ENCODE data around the gene RBM25. TPM values are rescaled to one million over a fixed set of nuclear protein-coding genes. Genes with fewer than 3 reads are reported as not detected.

The RBM25 gene
- total and polyA plus RNA-seq, 10 of the 15 experiments (the other 5 are each of a cell fraction or from before 2014, with no cell fraction given), result 43.4 to 125 (median 74.1) TPM

GRCh38 chr14:73116079-73116665, 57.8 kb downstream of the RBM25 start:
- intact Hi-C loops (cut with micrococcal nuclease; ENCODE audit: unreplicated experiment), result no loop called here
- no peak overlapping the region for H3K27ac ChIP-seq (ENCODE audit: control insufficient read depth, insufficient read depth)
- SMC1A ChIA-PET (ENCODE audit: uncharacterized antibody, unreplicated experiment), result interaction anchor here (0.7 to 1.3 kb wide), 3 partner anchors 10 to 58 kb away, joined by 3 read pairs; partner anchors contain the start of genes PSEN1 and RBM25
- H3K4me2 ChIP-seq (ENCODE audit: control insufficient read depth, insufficient read depth), result no peak overlapping the region
- RAD21 ChIA-PET (ENCODE audit: unreplicated experiment), result no interaction called here
- FAIRE-seq (no peak), DNase-seq (ENCODE audit: low read depth, low spot score) (no peak), ATAC-seq (no peak)
- peaks cover 9 to 39% of the 10 kb centered on the region in 2 experiments for H3K36me3 ChIP-seq (ENCODE audit: control insufficient read depth in 2 of 2, insufficient read depth in 2 of 2, low read length in 1 of 2)
- in situ Hi-C loops (cut with MboI), result no loop called here
- H3K9me3 ChIP-seq (replicated peaks; ENCODE audit: control insufficient read depth, insufficient read depth, low read length), result no peaks in the 10 kb centered on the region
- no peak overlapping the region for H3K9ac ChIP-seq (ENCODE audit: control insufficient read depth, insufficient read depth, low read length)
- 87% methylated on average over 6 of the region's 6 CpGs for WGBS (ENCODE audit: insufficient coverage, insufficient replicate concordance, low lambda C conversion rate, missing lambda C conversion rate)
- H3K4me1 ChIP-seq (ENCODE audit: control insufficient read depth, insufficient read depth, low read length), result no peaks in the 10 kb centered on the region
- TF ChIP-seq IRF3 (IDR thresholded peaks at IDR 0.05), result no peak
- BruUV-seq (replicated peaks), result no TSS peak
- H4K20me1 ChIP-seq (ENCODE audit: control insufficient read depth, insufficient read depth), result no peaks in the 10 kb centered on the region
- no peaks in the 10 kb centered on the region for H3K27me3 ChIP-seq (replicated peaks in 1 of 2; ENCODE audit: control insufficient read depth in 2 of 2, insufficient read depth in 2 of 2, low read length in 1 of 2)
- POLR2A ChIA-PET, result no interaction called here
- no peak overlapping the region for H2AFZ ChIP-seq (ENCODE audit: control insufficient read depth, low read depth, low read length)
- H3K4me3 ChIP-seq, result no peak overlapping the region
- H3K79me2 ChIP-seq (ENCODE audit: control insufficient read depth, insufficient read depth, low read length), result no peaks in the 10 kb centered on the region; the same call in 1 of the 2 replicates
- CTCF ChIA-PET, result no interaction called here

GRCh38 chr14:73124180-73124894, 66.0 kb downstream of the RBM25 start:
- intact Hi-C loops (cut with micrococcal nuclease; ENCODE audit: unreplicated experiment), result no loop called here
- no peak overlapping the region for H3K27ac ChIP-seq (ENCODE audit: control insufficient read depth, insufficient read depth)
- in situ Hi-C loops (cut with MboI), result no loop called here
- DNase-seq (ENCODE audit: low read depth, low spot score) (no peak), FAIRE-seq (no peak), ATAC-seq (no peak)
- no peak overlapping the region for H3K4me2 ChIP-seq (ENCODE audit: control insufficient read depth, insufficient read depth)
- H3K79me2 ChIP-seq (ENCODE audit: control insufficient read depth, insufficient read depth, low read length), result no peaks in the 10 kb centered on the region
- H4K20me1 ChIP-seq (ENCODE audit: control insufficient read depth, insufficient read depth), result no peaks in the 10 kb centered on the region
- RAD21 ChIA-PET (ENCODE audit: unreplicated experiment), result no interaction called here
- 97% methylated on average over 6 of the region's 6 CpGs for WGBS (ENCODE audit: insufficient coverage, insufficient replicate concordance, low lambda C conversion rate, missing lambda C conversion rate)
- no peaks in the 10 kb centered on the region for H3K4me1 ChIP-seq (ENCODE audit: control insufficient read depth, insufficient read depth, low read length)
- CTCF ChIA-PET, result no interaction called here
- no TSS peak for BruUV-seq (replicated peaks)
- no peaks in the 10 kb centered on the region for H3K9me3 ChIP-seq (replicated peaks; ENCODE audit: control insufficient read depth, insufficient read depth, low read length)
- H2AFZ ChIP-seq (ENCODE audit: control insufficient read depth, low read depth, low read length), result no peak overlapping the region
- TF ChIP-seq IKZF1 (conservative IDR thresholded peaks at IDR 0.05) (no peak), SREBF1 (IDR thresholded peaks at IDR 0.05; ENCODE audit: low read length) (no peak), YY1 (IDR thresholded peaks at IDR 0.05; ENCODE audit: low read depth, low read length) (no peak), KLF5 (IDR thresholded peaks at IDR 0.05; ENCODE audit: partially characterized antibody) (no peak), EZH2 (IDR thresholded peaks at IDR 0.05; ENCODE audit: borderline replicate concordance, control insufficient read depth, low read depth, low read length) (no peak), IKZF2 (IDR thresholded peaks at IDR 0.05) (no peak), MEF2B (IDR thresholded peaks at IDR 0.05; ENCODE audit: partially characterized antibody, poor library complexity, severe bottlenecking) (no peak), ZNF687 (IDR thresholded peaks at IDR 0.05) (no peak)
- SMC1A ChIA-PET (ENCODE audit: uncharacterized antibody, unreplicated experiment), result interaction anchor here (1.1 to 1.8 kb wide), 2 partner anchors 13 to 27 kb away, joined by 3 read pairs; no protein-coding TSS in a partner anchor
- POLR2A ChIA-PET, result interaction anchor here (1.9 kb wide), 1 partner anchor 12 kb away, joined by 5 read pairs; the partner anchor contains the start of gene PSEN1
- H3K9ac ChIP-seq (ENCODE audit: control insufficient read depth, insufficient read depth, low read length), result no peak overlapping the region
- no peak overlapping the region for H3K4me3 ChIP-seq
- no peaks in the 10 kb centered on the region for H3K27me3 ChIP-seq (replicated peaks in 1 of 2; ENCODE audit: control insufficient read depth in 2 of 2, insufficient read depth in 2 of 2, low read length in 1 of 2)
- peaks cover 0 to 27% of the 10 kb centered on the region in 2 experiments; a peak in 2 of 4 replicates for H3K36me3 ChIP-seq (ENCODE audit: control insufficient read depth in 2 of 2, insufficient read depth in 2 of 2, low read length in 1 of 2)
